ENCODE measurements around the gene TVP23C.

- TF ChIP-seq, protein P1, sequence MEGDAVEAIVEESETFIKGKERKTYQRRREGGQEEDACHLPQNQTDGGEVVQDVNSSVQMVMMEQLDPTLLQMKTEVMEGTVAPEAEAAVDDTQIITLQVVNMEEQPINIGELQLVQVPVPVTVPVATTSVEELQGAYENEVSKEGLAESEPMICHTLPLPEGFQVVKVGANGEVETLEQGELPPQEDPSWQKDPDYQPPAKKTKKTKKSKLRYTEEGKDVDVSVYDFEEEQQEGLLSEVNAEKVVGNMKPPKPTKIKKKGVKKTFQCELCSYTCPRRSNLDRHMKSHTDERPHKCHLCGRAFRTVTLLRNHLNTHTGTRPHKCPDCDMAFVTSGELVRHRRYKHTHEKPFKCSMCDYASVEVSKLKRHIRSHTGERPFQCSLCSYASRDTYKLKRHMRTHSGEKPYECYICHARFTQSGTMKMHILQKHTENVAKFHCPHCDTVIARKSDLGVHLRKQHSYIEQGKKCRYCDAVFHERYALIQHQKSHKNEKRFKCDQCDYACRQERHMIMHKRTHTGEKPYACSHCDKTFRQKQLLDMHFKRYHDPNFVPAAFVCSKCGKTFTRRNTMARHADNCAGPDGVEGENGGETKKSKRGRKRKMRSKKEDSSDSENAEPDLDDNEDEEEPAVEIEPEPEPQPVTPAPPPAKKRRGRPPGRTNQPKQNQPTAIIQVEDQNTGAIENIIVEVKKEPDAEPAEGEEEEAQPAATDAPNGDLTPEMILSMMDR (IDR thresholded peaks at IDR 0.05; ENCODE audit: poor library complexity), result no peak
- no peak for TF ChIP-seq EZH2phosphoT487 (IDR thresholded peaks at IDR 0.05; ENCODE audit: low read depth, severe bottlenecking, unreplicated experiment)
- no peak for TF ChIP-seq EZH2 (IDR thresholded peaks at IDR 0.05; ENCODE audit: borderline replicate concordance)
These were observed 62.0 kb downstream of the TVP23C start for GRCh38 chr17:15501282-15501681.
